ENCODE results near the gene SPRY4.

GRCh38 chr5:142330444-142330843 is 5.6 kb upstream of the SPRY4 start:
- TF ChIP-seq CTCF (IDR thresholded peaks at IDR 0.05; ENCODE audit: low read length) (no peak), EZH2 (optimal IDR thresholded peaks at IDR 0.05; ENCODE audit: low read depth, low read length) (no peak), EZH2phosphoT487 (IDR thresholded peaks at IDR 0.05; ENCODE audit: low read length) (no peak)
